Measurements from ENCODE around the gene NPSR1. TPM values are rescaled to one million over a fixed set of nuclear protein-coding genes. Genes with fewer than 3 reads are reported as not detected.
"Not testable (repeated sequence)": the region's sequence is repeated elsewhere in the genome, so short reads cannot be mapped to it uniquely, and the experiment has no call there.

The NPSR1 gene
- total and polyA plus RNA-seq, 4 donors: not detected

DNA sequence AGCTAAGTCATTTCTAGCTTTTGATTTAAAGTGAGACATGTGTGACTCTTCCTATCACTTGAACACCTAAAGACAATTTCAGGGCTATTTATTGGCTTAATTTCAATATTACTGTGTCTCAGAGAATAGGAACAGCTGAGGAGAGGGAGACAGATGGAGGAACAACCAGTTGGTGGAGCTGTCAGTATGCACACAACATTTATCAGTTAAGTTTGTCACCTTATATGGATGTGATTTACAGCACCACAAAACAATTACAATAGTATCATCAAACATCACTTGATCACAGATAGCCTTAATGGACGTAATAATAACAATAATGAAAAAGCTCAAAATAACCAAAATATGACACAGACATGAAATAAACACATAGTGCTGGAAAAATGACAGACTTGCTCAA lies 129.6 kb downstream of the NPSR1 start:
- Histone ChIP-seq H3K36me3 (ENCODE audit: control insufficient read depth in 1 of 2, insufficient read depth in 2 of 2, low read length in 1 of 2) (no peaks in the 10 kb centered on the region), H3K4me3 (ENCODE audit: low read length in 2 of 2) (no peak overlapping the region), H3K27ac (ENCODE audit: low read depth in 1 of 2, low read length in 2 of 2) (no peak overlapping the region), H3K27me3 (ENCODE audit: control insufficient read depth in 1 of 2, insufficient read depth in 2 of 2, low read length in 1 of 2) (no peaks in the 10 kb centered on the region), H3K4me1 (ENCODE audit: control insufficient read depth in 1 of 2, insufficient read depth in 2 of 2, low read length in 2 of 2) (no peaks in the 10 kb centered on the region), H3K9me3 (ENCODE audit: control insufficient read depth, low read length) (no peaks in the 10 kb centered on the region)
- intact Hi-C loops (cut with DNase I): no loop called here
- no peak for ATAC-seq (ENCODE audit: low FRiP score)
- DNase-seq: no peak
- WGBS, 2 donors: 51 to 60% methylated on average over 1 of the region's 1 CpG

DNA sequence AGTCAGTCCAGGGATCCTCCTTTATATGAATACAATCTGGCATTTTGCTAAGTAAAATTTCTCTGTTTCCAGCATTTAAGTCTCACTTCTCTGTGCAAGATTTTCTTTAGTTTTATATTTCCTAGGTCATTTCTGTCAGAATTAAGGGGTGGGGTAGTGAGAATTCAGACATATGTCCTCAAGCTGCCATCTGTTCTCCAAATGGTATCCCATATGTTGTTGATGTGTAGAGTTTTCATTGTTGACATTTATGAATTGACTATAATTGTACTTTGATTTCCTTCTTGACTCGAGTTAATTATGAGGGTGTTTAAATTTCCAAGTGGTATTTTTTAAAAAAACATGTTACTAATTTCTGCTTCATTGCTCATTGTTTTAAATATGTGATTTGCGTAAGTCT lies 148.8 kb downstream of the NPSR1 start:
- Histone ChIP-seq H3K36me3 (ENCODE audit: control insufficient read depth in 1 of 2, insufficient read depth in 2 of 2, low read length in 1 of 2) (no peaks in the 10 kb centered on the region), H3K9me3 (ENCODE audit: control insufficient read depth, low read length) (peaks cover 1% of the 10 kb centered on the region), H3K27ac (ENCODE audit: low read depth in 1 of 2, low read length in 2 of 2) (no peak overlapping the region), H3K27me3 (ENCODE audit: control insufficient read depth in 1 of 2, insufficient read depth in 2 of 2, low read length in 1 of 2) (no peaks in the 10 kb centered on the region), H3K4me1 (ENCODE audit: control insufficient read depth in 1 of 2, insufficient read depth in 2 of 2, low read length in 2 of 2) (no peaks in the 10 kb centered on the region), H3K4me3 (ENCODE audit: low read length in 2 of 2) (no peak overlapping the region)
- intact Hi-C loops (cut with DNase I): no loop called here
- no peak for DNase-seq
- WGBS, 2 donors: 62 to 75% methylated on average over 2 of the region's 2 CpGs
- no peak for ATAC-seq (ENCODE audit: low FRiP score)

DNA sequence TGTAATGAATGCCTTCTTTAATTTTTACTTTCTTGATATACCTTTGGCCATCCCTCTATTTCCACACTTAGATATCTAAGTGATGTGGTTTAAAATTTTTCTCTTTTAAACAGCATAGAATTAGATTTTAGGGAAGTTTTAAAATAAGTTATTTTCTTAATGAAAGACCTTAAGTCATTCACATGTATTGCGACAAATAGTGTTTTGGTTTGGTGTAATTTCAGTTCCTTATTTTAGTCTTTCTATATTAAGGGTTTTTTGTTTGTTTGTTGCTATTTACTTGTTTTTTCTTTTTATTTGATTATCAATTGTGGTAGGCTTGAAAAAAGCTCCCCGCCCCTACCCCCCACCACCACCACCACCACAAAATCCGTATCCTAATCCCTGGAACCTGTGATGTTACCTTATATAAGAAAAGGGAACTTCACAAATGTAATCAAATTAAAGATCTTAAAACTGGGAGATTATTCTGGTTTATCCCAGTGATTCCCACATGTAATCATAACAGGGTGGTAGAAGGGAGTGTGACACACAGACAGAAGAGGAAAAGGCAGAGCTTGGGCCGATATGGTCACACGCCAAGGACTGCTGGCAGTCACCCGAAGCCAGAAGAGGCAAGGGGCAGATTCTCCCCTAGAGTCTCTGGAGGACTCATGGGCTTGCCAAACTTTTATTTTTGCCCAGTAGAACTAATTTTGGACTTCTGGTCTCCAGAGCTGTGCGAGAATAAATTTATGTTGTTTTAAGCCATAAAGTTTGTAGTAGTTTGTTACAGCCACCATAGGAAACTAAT lies 149.7 kb downstream of the NPSR1 start:
- Histone ChIP-seq H3K4me3 (ENCODE audit: low read length in 2 of 2) (no peak overlapping the region), H3K27me3 (ENCODE audit: control insufficient read depth in 1 of 2, insufficient read depth in 2 of 2, low read length in 1 of 2) (no peaks in the 10 kb centered on the region), H3K36me3 (ENCODE audit: control insufficient read depth in 1 of 2, insufficient read depth in 2 of 2, low read length in 1 of 2) (no peaks in the 10 kb centered on the region), H3K4me1 (ENCODE audit: control insufficient read depth in 1 of 2, insufficient read depth in 2 of 2, low read length in 2 of 2) (no peaks in the 10 kb centered on the region), H3K9me3 (ENCODE audit: control insufficient read depth, low read length) (peaks cover 3% of the 10 kb centered on the region), H3K27ac (ENCODE audit: low read depth in 1 of 2, low read length in 2 of 2) (no peak overlapping the region)
- 67% methylated on average over 7 of the region's 7 CpGs for WGBS, 2 donors
- ATAC-seq (ENCODE audit: low FRiP score): no peak
- intact Hi-C loops (cut with DNase I): no loop called here
- no peak for DNase-seq

DNA sequence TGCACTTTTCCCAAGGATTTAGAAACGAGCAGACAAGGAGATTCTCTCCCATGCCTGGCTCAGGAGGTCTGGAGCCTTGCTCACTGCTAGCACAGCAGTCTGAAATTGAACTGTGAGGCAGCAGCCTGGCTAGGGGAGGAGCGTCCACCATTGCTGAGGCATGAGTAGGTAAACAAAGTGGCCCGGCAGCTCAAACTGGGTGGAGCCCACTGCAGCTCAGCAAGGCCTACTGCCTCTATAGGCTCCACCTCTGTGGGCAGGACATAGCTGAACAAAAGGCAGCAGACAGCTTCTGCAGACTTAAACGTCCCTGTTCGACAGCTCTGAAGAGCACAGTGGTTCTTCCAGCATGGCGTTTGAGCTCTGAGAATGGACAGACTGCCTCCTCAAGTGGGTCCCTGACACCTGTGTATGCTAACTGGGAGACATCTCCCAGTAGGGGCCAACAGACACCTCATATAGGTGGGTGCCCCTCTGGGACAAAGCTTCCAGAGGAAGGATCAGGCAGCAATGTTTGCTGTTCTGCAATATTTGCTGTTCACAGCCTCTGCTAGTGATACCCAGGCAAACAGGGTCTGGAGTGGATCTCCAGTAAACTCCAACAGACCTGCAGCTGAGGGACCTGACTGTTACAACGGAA lies 156.3 kb downstream of the NPSR1 start:
- H3K27ac ChIP-seq (ENCODE audit: low read depth in 1 of 2, low read length in 2 of 2); intact Hi-C loops (cut with DNase I); H3K27me3 ChIP-seq (ENCODE audit: control insufficient read depth in 1 of 2, insufficient read depth in 2 of 2, low read length in 1 of 2); H3K4me1 ChIP-seq (ENCODE audit: control insufficient read depth in 1 of 2, insufficient read depth in 2 of 2, low read length in 2 of 2); ATAC-seq (ENCODE audit: low FRiP score); H3K9me3 ChIP-seq (ENCODE audit: control insufficient read depth, low read length); H3K4me3 ChIP-seq (ENCODE audit: low read length in 2 of 2); DNase-seq; H3K36me3 ChIP-seq (ENCODE audit: control insufficient read depth in 1 of 2, insufficient read depth in 2 of 2, low read length in 1 of 2): not testable (repeated sequence)
- WGBS, 2 donors: 56 to 58% methylated on average over 7 of the region's 7 CpGs

DNA sequence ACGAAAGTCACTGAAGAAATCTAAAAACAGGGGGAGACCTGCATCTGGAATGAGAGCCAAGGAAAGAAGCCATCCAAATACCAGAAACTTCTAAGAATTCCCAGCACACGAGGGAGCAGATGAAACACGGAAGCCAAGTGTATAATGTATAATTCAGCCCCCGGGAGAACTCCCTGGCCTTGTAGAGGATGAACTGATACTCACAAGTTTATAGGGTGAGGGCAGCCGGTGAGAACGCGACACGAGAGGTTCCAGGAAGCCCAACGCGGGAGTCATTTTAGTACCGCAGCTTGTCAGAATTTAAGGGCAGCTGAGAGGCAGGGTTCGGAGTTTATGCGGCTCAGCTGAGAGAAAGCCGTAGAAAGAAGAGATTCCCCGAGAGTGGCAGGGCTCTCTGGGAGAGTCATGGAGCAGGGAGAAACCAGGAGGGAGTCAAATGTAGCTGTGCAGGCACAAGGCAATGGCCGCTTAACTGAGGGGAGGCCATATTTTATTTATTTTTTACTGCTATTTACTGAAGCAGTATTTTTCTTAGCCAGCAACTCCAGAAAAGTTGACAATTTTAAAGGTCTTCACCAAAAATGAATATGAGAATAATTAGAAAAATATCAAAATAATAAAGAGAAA lies 164.0 kb downstream of the NPSR1 start:
- WGBS, 2 donors: 59 to 61% methylated on average over 16 of the region's 16 CpGs
- DNase-seq (no peak), ATAC-seq (ENCODE audit: low FRiP score) (no peak)
- intact Hi-C loops (cut with DNase I): loop anchor here in 1 of 2 donors (10.0 kb wide), 1 partner anchor 703 kb away; no protein-coding TSS in a partner anchor
- H3K9me3 ChIP-seq (ENCODE audit: control insufficient read depth, low read length): no peaks in the 10 kb centered on the region
- no peaks in the 10 kb centered on the region for H3K27me3 ChIP-seq (ENCODE audit: control insufficient read depth in 1 of 2, insufficient read depth in 2 of 2, low read length in 1 of 2)
- no peaks in the 10 kb centered on the region for H3K4me1 ChIP-seq (ENCODE audit: control insufficient read depth in 1 of 2, insufficient read depth in 2 of 2, low read length in 2 of 2)
- H3K27ac ChIP-seq (ENCODE audit: low read depth in 1 of 2, low read length in 2 of 2): no peak overlapping the region
- H3K4me3 ChIP-seq (ENCODE audit: low read length in 2 of 2): no peak overlapping the region
- H3K36me3 ChIP-seq (ENCODE audit: control insufficient read depth in 1 of 2, insufficient read depth in 2 of 2, low read length in 1 of 2): no peaks in the 10 kb centered on the region

DNA sequence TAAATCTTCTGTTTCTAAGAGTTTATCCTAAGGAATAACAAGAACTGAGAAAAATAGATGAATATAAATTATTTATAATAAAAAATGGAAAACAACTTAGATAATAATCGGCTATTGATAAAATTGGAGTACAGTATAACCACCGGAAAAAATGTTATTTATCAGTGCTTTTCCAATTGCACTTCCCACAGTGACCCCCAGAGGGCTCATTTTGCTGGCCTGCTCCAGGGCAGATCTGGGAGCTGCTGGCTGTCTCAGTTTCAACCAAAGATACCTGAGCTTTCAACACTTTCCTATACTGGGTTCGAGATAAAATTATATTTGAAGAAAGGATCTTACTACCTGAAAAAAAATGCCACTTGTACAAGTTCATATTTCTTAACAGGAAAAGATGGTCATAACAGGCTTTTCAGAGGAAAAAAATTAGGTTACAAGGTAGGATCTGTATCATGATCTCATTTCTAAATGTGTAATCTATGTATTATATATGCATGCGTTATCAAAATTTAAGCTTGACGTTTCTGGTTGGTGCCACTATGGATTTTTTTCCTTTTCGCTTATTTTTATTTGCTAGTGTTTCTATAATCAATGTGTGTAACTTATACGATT lies 165.7 kb downstream of the NPSR1 start:
- DNase-seq (peak in 1 of 2 donors; percentile 47), ATAC-seq (ENCODE audit: low FRiP score) (no peak)
- Histone ChIP-seq H3K27ac (ENCODE audit: low read depth in 1 of 2, low read length in 2 of 2) (no peak overlapping the region), H3K9me3 (ENCODE audit: control insufficient read depth, low read length) (no peaks in the 10 kb centered on the region), H3K27me3 (ENCODE audit: control insufficient read depth in 1 of 2, insufficient read depth in 2 of 2, low read length in 1 of 2) (no peaks in the 10 kb centered on the region), H3K4me1 (ENCODE audit: control insufficient read depth in 1 of 2, insufficient read depth in 2 of 2, low read length in 2 of 2) (no peaks in the 10 kb centered on the region), H3K36me3 (ENCODE audit: control insufficient read depth in 1 of 2, insufficient read depth in 2 of 2, low read length in 1 of 2) (no peaks in the 10 kb centered on the region), H3K4me3 (ENCODE audit: low read length in 2 of 2) (no peak overlapping the region)
- intact Hi-C loops (cut with DNase I): loop anchor here in 1 of 2 donors (10.0 kb wide), 1 partner anchor 701 kb away; no protein-coding TSS in a partner anchor
- 49 to 60% methylated on average over 7 of the region's 7 CpGs for WGBS, 2 donors

DNA sequence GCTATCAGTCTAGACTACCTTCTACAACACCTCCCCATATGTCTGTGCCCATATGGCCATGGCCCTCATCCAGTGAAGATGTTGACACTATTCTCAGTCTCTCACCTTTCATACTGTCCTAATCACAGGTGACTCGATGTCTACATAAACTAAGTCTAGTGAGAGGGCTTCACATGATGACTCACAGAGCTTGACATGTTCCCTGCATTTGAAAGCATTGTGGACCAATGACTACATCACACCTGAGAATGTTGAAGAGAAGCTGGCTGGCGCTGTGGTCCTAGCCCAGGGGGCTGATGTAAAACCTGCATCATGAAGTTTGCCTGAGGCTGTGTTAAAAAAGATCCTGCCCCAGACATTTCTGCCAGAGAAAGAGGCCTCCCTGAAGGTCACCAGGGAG lies 167.2 kb downstream of the NPSR1 start:
- WGBS, 2 donors: 86 to 92% methylated on average over 2 of the region's 2 CpGs
- no peaks in the 10 kb centered on the region for H3K4me1 ChIP-seq (ENCODE audit: control insufficient read depth in 1 of 2, insufficient read depth in 2 of 2, low read length in 2 of 2)
- ATAC-seq (ENCODE audit: low FRiP score): no peak
- H3K27me3 ChIP-seq (ENCODE audit: control insufficient read depth in 1 of 2, insufficient read depth in 2 of 2, low read length in 1 of 2): no peaks in the 10 kb centered on the region
- no peak overlapping the region for H3K27ac ChIP-seq (ENCODE audit: low read depth in 1 of 2, low read length in 2 of 2)
- DNase-seq: no peak
- H3K36me3 ChIP-seq (ENCODE audit: control insufficient read depth in 1 of 2, insufficient read depth in 2 of 2, low read length in 1 of 2): no peaks in the 10 kb centered on the region
- no peaks in the 10 kb centered on the region for H3K9me3 ChIP-seq (ENCODE audit: control insufficient read depth, low read length)
- H3K4me3 ChIP-seq (ENCODE audit: low read length in 2 of 2): no peak overlapping the region
- intact Hi-C loops (cut with DNase I): loop anchor here in 1 of 2 donors (10.0 kb wide), 1 partner anchor 700 kb away; no protein-coding TSS in a partner anchor

DNA sequence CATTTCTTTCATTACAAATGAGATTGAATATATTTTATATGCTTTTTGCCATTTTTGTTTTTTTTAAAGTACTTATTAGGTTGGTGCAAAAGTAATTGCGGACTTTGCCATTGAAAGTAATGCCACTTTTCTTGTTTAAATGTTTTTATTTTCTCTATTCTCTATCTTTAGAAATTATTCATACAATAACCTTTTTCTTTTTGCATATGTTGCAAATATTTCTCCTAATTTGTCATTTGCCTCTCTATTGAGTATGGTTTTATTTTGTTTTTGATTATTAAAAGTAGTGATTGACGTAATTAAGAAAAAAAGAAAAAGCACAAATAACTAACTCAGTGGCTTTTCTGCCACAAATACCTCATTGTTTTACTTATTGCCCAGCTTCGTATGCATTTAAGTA lies 172.4 kb downstream of the NPSR1 start:
- Histone ChIP-seq H3K4me1 (ENCODE audit: control insufficient read depth in 1 of 2, insufficient read depth in 2 of 2, low read length in 2 of 2) (no peaks in the 10 kb centered on the region), H3K9me3 (ENCODE audit: control insufficient read depth, low read length) (no peaks in the 10 kb centered on the region), H3K36me3 (ENCODE audit: control insufficient read depth in 1 of 2, insufficient read depth in 2 of 2, low read length in 1 of 2) (no peaks in the 10 kb centered on the region), H3K27ac (ENCODE audit: low read depth in 1 of 2, low read length in 2 of 2) (no peak overlapping the region), H3K4me3 (ENCODE audit: low read length in 2 of 2) (no peak overlapping the region), H3K27me3 (ENCODE audit: control insufficient read depth in 1 of 2, insufficient read depth in 2 of 2, low read length in 1 of 2) (no peaks in the 10 kb centered on the region)
- WGBS, 2 donors: 69 to 81% methylated on average over 3 of the region's 3 CpGs
- intact Hi-C loops (cut with DNase I): no loop called here
- no peak for ATAC-seq (ENCODE audit: low FRiP score)
- no peak for DNase-seq
